Stomach (tissue), 4 donors: ENCODE measurements around the gene MTF1.
"Not testable (repeated sequence)": the region's sequence is repeated elsewhere in the genome, so short reads cannot be mapped to it uniquely, and the experiment has no call there.

Experiments
- CTCF ChIP-seq, 7 experiments: fragments of 450-650 bp in 4 of 7; fragments of 200-600 bp in 3 of 7; sonication (generic) in 3 of 7; IDR thresholded peaks; one replicate each; pipeline ENCODE4 v1.5.1; 2016 to 2019; ENCODE audit warnings: antibody characterized with exemption in 7 of 7, control low read depth in 2 of 7, mild to moderate bottlenecking in 1 of 7
- EP300 ChIP-seq: sonication (generic); formaldehyde crosslinking; IDR thresholded peaks from one replicate; pipeline ENCODE4 v1.6.1; 2017; ENCODE audit warnings: antibody characterized with exemption
- POLR2A ChIP-seq, 4 donors: fragments of 450-650 bp; IDR thresholded peaks; one replicate each; pipeline ENCODE4 v1.6.1; 2016; ENCODE audit warnings: antibody characterized with exemption in 4 of 4, control low read depth in 2 of 4, mild to moderate bottlenecking in 1 of 4, moderate library complexity in 1 of 4

- not testable (repeated sequence) for TF ChIP-seq CTCF (IDR thresholded peaks at IDR 0.05); EP300; POLR2A (IDR thresholded peaks at IDR 0.05)
These were observed 49.1 kb upstream of the MTF1 start for GRCh38 chr1:37908531-37908930.
